Measurements from ENCODE around the gene LRRK1.

The LRRK1 gene

GRCh38 chr15:101048581-101049030 is 129.4 kb downstream of the LRRK1 start:
- DNase-seq: no peak

- no peak for DNase-seq
Measured at GRCh38 chr15:101049282-101049681, 130.1 kb downstream of the LRRK1 start.

- DNase-seq: no peak
Measured at GRCh38 chr15:101049856-101050622, 130.9 kb downstream of the LRRK1 start.

GRCh38 chr15:101050623-101051290 is 131.6 kb downstream of the LRRK1 start:
- no peak for DNase-seq

- no peak for DNase-seq
Measured at GRCh38 chr15:101051291-101052030, 132.3 kb downstream of the LRRK1 start.

GRCh38 chr15:101052031-101052620 is 133.0 kb downstream of the LRRK1 start:
- no peak for DNase-seq

- DNase-seq: no peak
Measured at GRCh38 chr15:101052681-101053121, 133.5 kb downstream of the LRRK1 start.

GRCh38 chr15:101053261-101053660 is 134.1 kb downstream of the LRRK1 start:
- no peak for DNase-seq

GRCh38 chr15:101054116-101054515 is 135.0 kb downstream of the LRRK1 start:
- DNase-seq: no peak

- no peak for DNase-seq
Measured at GRCh38 chr15:101054991-101055390, 135.8 kb downstream of the LRRK1 start.

GRCh38 chr15:101055411-101055810 is 136.3 kb downstream of the LRRK1 start:
- DNase-seq: no peak

GRCh38 chr15:101056366-101057334 is 137.5 kb downstream of the LRRK1 start:
- DNase-seq: no peak

GRCh38 chr15:101057841-101058407 is 138.8 kb downstream of the LRRK1 start:
- no peak for DNase-seq

GRCh38 chr15:101058735-101059134 is 139.6 kb downstream of the LRRK1 start:
- no peak for DNase-seq

- DNase-seq: no peak
Measured at GRCh38 chr15:101059381-101060341, 140.5 kb downstream of the LRRK1 start.

GRCh38 chr15:101060576-101061551 is 141.7 kb downstream of the LRRK1 start:
- DNase-seq: no peak

GRCh38 chr15:101062063-101062462 is 142.9 kb downstream of the LRRK1 start:
- no peak for DNase-seq

- DNase-seq: no peak
Measured at GRCh38 chr15:101062471-101063171, 143.5 kb downstream of the LRRK1 start.

All from 8988T (cell line).